ENCODE results near the gene SMC6. TPM values are rescaled to one million over a fixed set of nuclear protein-coding genes. Genes with fewer than 3 reads are reported as not detected.

The SMC6 gene
- total and polyA plus RNA-seq, 10 of the 15 experiments (the other 5 are each of a cell fraction or from before 2014, with no cell fraction given): 12.8 to 63.8 (median 38.8) TPM

GRCh38 chr2:17780546-17780945 lies 26.9 kb upstream of the SMC6 start:
- in situ Hi-C loops (cut with MboI): no loop called here
- no TSS peak for BruUV-seq (replicated peaks)
- no peak overlapping the region for H2AFZ ChIP-seq (ENCODE audit: control insufficient read depth, low read depth, low read length)
- H3K9me3 ChIP-seq (replicated peaks; ENCODE audit: control insufficient read depth, insufficient read depth, low read length): no peaks in the 10 kb centered on the region
- no peak for TF ChIP-seq ZNF384 (IDR thresholded peaks at IDR 0.05; ENCODE audit: borderline replicate concordance, low read depth, low read length)
- TF ChIP-seq POLR2A (IDR thresholded peaks at IDR 0.05; ENCODE audit: low read depth, low read length): no peak
- TF ChIP-seq STAT3 (IDR thresholded peaks at IDR 0.05; ENCODE audit: low read depth, low read length): no peak
- no peak for TF ChIP-seq GATAD2B (conservative IDR thresholded peaks at IDR 0.05; ENCODE audit: low read depth)
- no peak for TF ChIP-seq EZH2 (IDR thresholded peaks at IDR 0.05; ENCODE audit: borderline replicate concordance, control insufficient read depth, low read depth, low read length)
- no peak for TF ChIP-seq NKRF (conservative IDR thresholded peaks at IDR 0.05)
- TF ChIP-seq CEBPB (IDR thresholded peaks at IDR 0.05; ENCODE audit: borderline replicate concordance in 1 of 2, low read depth in 2 of 2, low read length in 2 of 2): no peak
- TF ChIP-seq CREM (IDR thresholded peaks at IDR 0.05; ENCODE audit: low read depth): no peak
- no peak for TF ChIP-seq ATF7 (IDR thresholded peaks at IDR 0.05; ENCODE audit: low read depth)
- TF ChIP-seq YBX1 (IDR thresholded peaks at IDR 0.05): no peak
- TF ChIP-seq NRF1 (conservative IDR thresholded peaks at IDR 0.05; ENCODE audit: low read depth, low read length): no peak
- no peak for TF ChIP-seq PKNOX1 (IDR thresholded peaks at IDR 0.05)
- no peak for TF ChIP-seq LARP7 (IDR thresholded peaks at IDR 0.05)
- no peak for TF ChIP-seq SMARCA5 (IDR thresholded peaks at IDR 0.05)
- no peak for TF ChIP-seq REST (IDR thresholded peaks at IDR 0.05; ENCODE audit: low read depth, low read length)
- no peak for TF ChIP-seq DPF2 (IDR thresholded peaks at IDR 0.05)
- H3K9ac ChIP-seq (ENCODE audit: control insufficient read depth, insufficient read depth, low read length): no peak overlapping the region
- ATAC-seq (no peak), FAIRE-seq (no peak), DNase-seq (ENCODE audit: low read depth, low spot score) (no peak)
- no peak overlapping the region for H3K4me2 ChIP-seq (ENCODE audit: control insufficient read depth, insufficient read depth)
- no peaks in the 10 kb centered on the region for H4K20me1 ChIP-seq (ENCODE audit: control insufficient read depth, insufficient read depth)
- intact Hi-C loops (cut with micrococcal nuclease; ENCODE audit: unreplicated experiment): no loop called here
- no peak overlapping the region for H3K27ac ChIP-seq (ENCODE audit: control insufficient read depth, insufficient read depth)
- H3K36me3 ChIP-seq (ENCODE audit: control insufficient read depth in 2 of 2, insufficient read depth in 2 of 2, low read length in 1 of 2): peaks cover 0 to 7% of the 10 kb centered on the region in 2 experiments; a peak in 3 of 4 replicates
- WGBS (ENCODE audit: insufficient coverage, insufficient replicate concordance, low lambda C conversion rate, missing lambda C conversion rate): 84% methylated on average over 1 of the region's 1 CpG
- RAD21 ChIA-PET (ENCODE audit: unreplicated experiment): interaction anchor here (1.4 to 1.7 kb wide), 2 partner anchors 34 to 49 kb away, joined by 3 to 4 read pairs; no protein-coding TSS in a partner anchor
- POLR2A ChIA-PET: interaction anchor here (1.4 kb wide), 2 partner anchors 13 to 19 kb away, joined by 4 read pairs; no protein-coding TSS in a partner anchor
- no peak overlapping the region for H3K4me3 ChIP-seq
- CTCF ChIA-PET: interaction anchor here (0.8 to 1.9 kb wide), 8 partner anchors 11 to 110 kb away, joined by 3 to 8 read pairs (median 4); no protein-coding TSS in a partner anchor
- no peaks in the 10 kb centered on the region for H3K27me3 ChIP-seq (replicated peaks in 1 of 2; ENCODE audit: control insufficient read depth in 2 of 2, insufficient read depth in 2 of 2, low read length in 1 of 2)
- no peaks in the 10 kb centered on the region for H3K79me2 ChIP-seq (ENCODE audit: control insufficient read depth, insufficient read depth, low read length)
- SMC1A ChIA-PET (ENCODE audit: uncharacterized antibody, unreplicated experiment): interaction anchor here (0.8 to 4.5 kb wide), 11 partner anchors 8 to 61 kb away, joined by 3 to 21 read pairs (median 4); no protein-coding TSS in a partner anchor
- no peaks in the 10 kb centered on the region for H3K4me1 ChIP-seq (ENCODE audit: control insufficient read depth, insufficient read depth, low read length)
